Endothelial cell of umbilical vein (primary cell): Measurements from ENCODE around the gene OCA2. TPM values are rescaled to one million over a fixed set of nuclear protein-coding genes. Genes with fewer than 3 reads are reported as not detected.

Experiments
- BruUV-seq: library from RNA; stranded (reverse); fragments of 400-500 nt; replicated peaks from 2 replicates; lab custom pipeline; 2021; lab: Mats Ljungman, UMichigan
- CTCF ChIA-PET: fragments of 300-600, 350-600 bp; sonication (Branson Sonifier 250); formaldehyde crosslinking; loops from one replicate; lab custom pipeline; 2021; ENCODE audit warnings: antibody characterized with exemption, inconsistent platforms; lab: Charles Lee
- POLR2A ChIA-PET: fragments of 300-600, 350-600 bp; sonication (Branson Sonifier 250); formaldehyde crosslinking; loops from one replicate; lab custom pipeline; 2021; ENCODE audit warnings: antibody characterized with exemption, inconsistent platforms; lab: Charles Lee
- DNase-seq: peaks from one replicate; pipeline ENCODE4 v3.0.0-alpha.2; 2011; ENCODE audit warnings: low read depth, low spot score
- FAIRE-seq: peaks from 2 replicates; lab custom pipeline; 2011; peaks lifted over from hg19 to GRCh38; lab: Jason Lieb, UNC
- H2AFZ ChIP-seq: 2 replicates; pipeline ENCODE4 v1.6.0; 2012; ENCODE audit warnings: low read depth, low read length, control low read depth, inconsistent platforms
- H3K27ac ChIP-seq: 2 replicates; pipeline ENCODE4 v1.5.1; 2011; ENCODE audit warnings: low read depth, mild to moderate bottlenecking, control low read depth, low read length, moderate library complexity; ENCODE audit not compliant: insufficient read depth
- H3K27me3 ChIP-seq, 2 experiments: 2 replicates each; pipeline versions ENCODE4 v1.6.0 to v1.6.1; 2011; ENCODE audit warnings: low read length in 2 of 2, mixed read lengths in 1 of 2; ENCODE audit not compliant: control insufficient read depth in 2 of 2, insufficient read depth in 2 of 2
- H3K36me3 ChIP-seq, 2 experiments: 2 replicates in 1 of 2; 3 replicates in 1 of 2; pipeline ENCODE4 v1.5.1; 2011; ENCODE audit warnings: low read length in 2 of 2, mild to moderate bottlenecking in 1 of 2, moderate library complexity in 1 of 2; ENCODE audit not compliant: control insufficient read depth in 2 of 2, insufficient read depth in 2 of 2; ENCODE audit errors: extremely low read depth in 1 of 2
- H3K4me1 ChIP-seq: 3 replicates; pipeline ENCODE4 v1.5.1; 2011; ENCODE audit warnings: mild to moderate bottlenecking, low read length; ENCODE audit not compliant: control insufficient read depth, insufficient read depth; ENCODE audit errors: extremely low read depth
- H3K4me2 ChIP-seq: 2 replicates; pipeline ENCODE4 v1.6.1; 2011; ENCODE audit warnings: low read length, control low read depth, mixed read lengths; ENCODE audit not compliant: insufficient read depth
- H3K4me3 ChIP-seq, 3 experiments: fragments of 200-600 bp in 1 of 3; sonication (generic), shearing (Covaris generic) in 1 of 3; replicated peaks in 1 of 3; 2 replicates each; pipeline ENCODE4 v1.5.1; 2011 to 2016; ENCODE audit warnings: control low read depth in 3 of 3, low read length in 3 of 3, mild to moderate bottlenecking in 2 of 3, inconsistent platforms in 1 of 3, low read depth in 1 of 3, moderate library complexity in 1 of 3; ENCODE audit not compliant: insufficient read depth in 1 of 3
- H3K79me2 ChIP-seq: 2 replicates; pipeline ENCODE4 v1.6.0; 2012; ENCODE audit warnings: low read length, inconsistent platforms; ENCODE audit not compliant: control insufficient read depth, insufficient read depth
- H3K9ac ChIP-seq: replicated peaks from 2 replicates; pipeline ENCODE3; 2011; ENCODE audit warnings: low read length, control low read depth; ENCODE audit not compliant: insufficient read depth; ENCODE audit errors: extremely low read depth
- H3K9me1 ChIP-seq: replicated peaks from 3 replicates; pipeline ENCODE4 v1.6.0; 2011; ENCODE audit warnings: mild to moderate bottlenecking, low read length; ENCODE audit not compliant: control insufficient read depth, insufficient read depth; ENCODE audit errors: extremely low read depth
- H3K9me3 ChIP-seq: replicated peaks from 2 replicates; pipeline ENCODE4 v1.5.1; 2012; ENCODE audit warnings: low read length, inconsistent platforms; ENCODE audit not compliant: control insufficient read depth, insufficient read depth
- H4K20me1 ChIP-seq: replicated peaks from 2 replicates; pipeline ENCODE3; 2011; ENCODE audit warnings: mild to moderate bottlenecking, low read length; ENCODE audit not compliant: control insufficient read depth, insufficient read depth; ENCODE audit errors: extremely low read depth
- EZH2 ChIP-seq: IDR thresholded peaks from 2 replicates; pipeline ENCODE4 v1.6.1; 2012; ENCODE audit warnings: borderline replicate concordance, low read depth, mild to moderate bottlenecking, moderate library complexity, low read length, inconsistent platforms; ENCODE audit not compliant: severe bottlenecking
- FOS ChIP-seq: IDR thresholded peaks from 2 replicates; pipeline ENCODE4 v1.6.1; 2011; ENCODE audit warnings: mild to moderate bottlenecking, low read length, moderate library complexity, borderline replicate concordance; ENCODE audit not compliant: insufficient read depth
- GATA2 ChIP-seq: IDR thresholded peaks from 2 replicates; pipeline ENCODE4 v1.7.0; 2011; ENCODE audit warnings: low read depth, mild to moderate bottlenecking, moderate library complexity, mixed read lengths, low read length; ENCODE audit not compliant: insufficient read length, insufficient read depth
- JUN ChIP-seq: IDR thresholded peaks from 2 replicates; pipeline ENCODE4 v1.6.1; 2011; ENCODE audit warnings: borderline replicate concordance, low read depth; ENCODE audit not compliant: insufficient read length, insufficient read depth
- MYC ChIP-seq: IDR thresholded peaks from one replicate; pipeline ENCODE4 v1.6.1; 2011; ENCODE audit warnings: mild to moderate bottlenecking, low read depth, low read length
- POLR2A ChIP-seq: IDR thresholded peaks from 2 replicates; pipeline ENCODE4 v1.6.1; 2012; ENCODE audit warnings: low read depth, mild to moderate bottlenecking, control low read depth, low read length
- POLR2AphosphoS5 ChIP-seq: IDR thresholded peaks from 2 replicates; pipeline ENCODE4 v1.6.1; 2012; ENCODE audit warnings: low read depth, mild to moderate bottlenecking, control low read depth, low read length, moderate library complexity; ENCODE audit not compliant: insufficient read depth
- dilution Hi-C: fragments of 300-500 bp; cut with MboI; formaldehyde crosslinking; loops from one replicate; pipeline ENCODE4 v1.15.0; 2019; ENCODE audit warnings: low sequenced_read_pairs; ENCODE audit not compliant: extremely low pct_ligation_motif_present
- intact Hi-C: fragments of 100-400 bp; cut with micrococcal nuclease; formaldehyde crosslinking; loops from one replicate; pipeline ENCODE4 v1.10.0; 2022
- polyA plus RNA-seq, 4 experiments: library from polyadenylated mRNA; depleted of rRNA in 3 of 4; stranded (reverse) in 3 of 4; unstranded in 1 of 4; fragments of >200 nt; gene quantifications; 2 replicates each; pipeline versions ENCODE4 v1.2.1 to v1.2.3, GENCODE V29; 2011 to 2012; ENCODE audit warnings: missing spikeins in 1 of 4
- total RNA-seq: library from RNA; stranded (reverse); gene quantifications from 2 replicates; pipeline ENCODE4 v1.2.3, GENCODE V29; 2021
- TF ChIP-seq, protein P1 (sequence below): IDR thresholded peaks from 2 replicates; pipeline ENCODE4 v1.6.1; 2011; ENCODE audit not compliant: insufficient read depth, insufficient read length
- TF ChIP-seq, protein P2 (sequence below), 2 donors: IDR thresholded peaks; 1 replicate in 1 of 2; 2 replicates in 1 of 2; pipeline ENCODE4 v1.5.1; 2011; ENCODE audit warnings: low read length in 2 of 2, mild to moderate bottlenecking in 2 of 2, moderate library complexity in 2 of 2, control low read depth in 1 of 2, inconsistent platforms in 1 of 2, low read depth in 1 of 2; ENCODE audit not compliant: insufficient read depth in 1 of 2; ENCODE audit errors: extremely low read depth in 1 of 2

OCA2 gene
- total and polyA plus RNA-seq, 2 donors (not counting 3 experiments of a cell fraction or from before 2014, with no cell fraction given) = not detected

DNA sequence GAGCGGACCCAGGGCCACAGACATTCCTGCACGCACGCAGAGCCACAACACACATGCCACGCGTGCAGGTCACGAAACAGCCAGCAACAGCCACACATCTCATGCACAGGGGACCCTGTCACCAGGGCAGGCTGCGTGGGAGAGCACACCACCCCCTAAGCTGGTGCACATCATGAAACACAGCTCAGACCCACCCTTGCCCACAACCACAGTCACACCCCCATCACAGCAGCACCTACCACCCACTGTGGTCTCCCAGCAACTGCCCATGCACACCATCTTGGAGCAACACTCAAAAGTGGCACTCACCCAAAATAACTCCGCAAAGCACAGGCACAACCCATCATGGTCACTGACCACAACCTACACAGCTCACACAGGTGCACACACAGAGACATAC is 75.7 kb downstream of the OCA2 start:
- FAIRE-seq = no peak
- H3K36me3 ChIP-seq = no peaks in the 10 kb centered on the region
- TF ChIP-seq FOS (no peak), JUN (no peak), POLR2AphosphoS5 (no peak)
- TF ChIP-seq, protein P1, sequence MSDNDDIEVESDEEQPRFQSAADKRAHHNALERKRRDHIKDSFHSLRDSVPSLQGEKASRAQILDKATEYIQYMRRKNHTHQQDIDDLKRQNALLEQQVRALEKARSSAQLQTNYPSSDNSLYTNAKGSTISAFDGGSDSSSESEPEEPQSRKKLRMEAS = no peak
- TF ChIP-seq, protein P2, sequence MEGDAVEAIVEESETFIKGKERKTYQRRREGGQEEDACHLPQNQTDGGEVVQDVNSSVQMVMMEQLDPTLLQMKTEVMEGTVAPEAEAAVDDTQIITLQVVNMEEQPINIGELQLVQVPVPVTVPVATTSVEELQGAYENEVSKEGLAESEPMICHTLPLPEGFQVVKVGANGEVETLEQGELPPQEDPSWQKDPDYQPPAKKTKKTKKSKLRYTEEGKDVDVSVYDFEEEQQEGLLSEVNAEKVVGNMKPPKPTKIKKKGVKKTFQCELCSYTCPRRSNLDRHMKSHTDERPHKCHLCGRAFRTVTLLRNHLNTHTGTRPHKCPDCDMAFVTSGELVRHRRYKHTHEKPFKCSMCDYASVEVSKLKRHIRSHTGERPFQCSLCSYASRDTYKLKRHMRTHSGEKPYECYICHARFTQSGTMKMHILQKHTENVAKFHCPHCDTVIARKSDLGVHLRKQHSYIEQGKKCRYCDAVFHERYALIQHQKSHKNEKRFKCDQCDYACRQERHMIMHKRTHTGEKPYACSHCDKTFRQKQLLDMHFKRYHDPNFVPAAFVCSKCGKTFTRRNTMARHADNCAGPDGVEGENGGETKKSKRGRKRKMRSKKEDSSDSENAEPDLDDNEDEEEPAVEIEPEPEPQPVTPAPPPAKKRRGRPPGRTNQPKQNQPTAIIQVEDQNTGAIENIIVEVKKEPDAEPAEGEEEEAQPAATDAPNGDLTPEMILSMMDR (IDR thresholded peaks at IDR 0.05; ENCODE audit: extremely low read depth in 1 of 2, insufficient read depth in 1 of 2, low read depth in 1 of 2, low read length in 2 of 2) = no peak
- H3K9me1 ChIP-seq = no peaks in the 10 kb centered on the region
- dilution Hi-C loops = no loop called here
- no peaks in the 10 kb centered on the region for H3K4me1 ChIP-seq
- H3K4me2 ChIP-seq = no peak overlapping the region
- no peak overlapping the region for H2AFZ ChIP-seq
- ChIA-PET POLR2A (no interaction called here), CTCF (no interaction called here)
- no TSS peak for BruUV-seq
- no peaks in the 10 kb centered on the region for H3K79me2 ChIP-seq
- no peaks in the 10 kb centered on the region for H3K9me3 ChIP-seq
- H4K20me1 ChIP-seq = no peaks in the 10 kb centered on the region
- no peak overlapping the region for H3K9ac ChIP-seq
- H3K4me3 ChIP-seq = no peak overlapping the region
- no peak for DNase-seq
- no peak overlapping the region for H3K27ac ChIP-seq
- intact Hi-C loops = no loop called here
- H3K27me3 ChIP-seq = no peaks in the 10 kb centered on the region

DNA sequence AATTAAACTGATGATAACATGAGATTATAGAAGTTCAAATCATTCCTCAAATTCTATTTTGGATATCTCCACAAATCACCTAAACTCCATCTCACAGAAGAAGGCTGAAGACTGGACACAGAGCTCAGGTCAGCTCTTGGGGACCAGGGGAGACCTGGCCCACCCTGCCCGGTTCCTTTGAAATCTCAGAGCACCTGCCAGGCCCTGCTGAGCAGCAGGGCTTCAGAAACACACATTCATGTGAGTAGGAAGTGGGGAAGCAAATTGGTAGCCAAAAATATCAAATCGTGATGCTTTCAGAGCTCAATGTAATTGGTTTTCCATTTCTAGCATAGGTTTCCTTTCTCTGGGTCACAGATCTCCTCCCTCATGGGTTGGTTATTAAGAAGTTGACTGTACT is 76.2 kb downstream of the OCA2 start:
- BruUV-seq = no TSS peak
- no peak overlapping the region for H3K27ac ChIP-seq
- no peaks in the 10 kb centered on the region for H4K20me1 ChIP-seq
- ChIA-PET POLR2A (no interaction called here), CTCF (no interaction called here)
- no peak for TF ChIP-seq MYC
- no peak for TF ChIP-seq EZH2
- TF ChIP-seq, protein P1 = no peak
- TF ChIP-seq JUN = no peak
- TF ChIP-seq FOS = no peak
- TF ChIP-seq POLR2A = no peak
- TF ChIP-seq GATA2 = no peak
- TF ChIP-seq, protein P2 (IDR thresholded peaks at IDR 0.05; ENCODE audit: extremely low read depth in 1 of 2, insufficient read depth in 1 of 2, low read depth in 1 of 2, low read length in 2 of 2) = no peak
- no peak for TF ChIP-seq POLR2AphosphoS5
- no peaks in the 10 kb centered on the region for H3K27me3 ChIP-seq
- no peak for DNase-seq
- H3K4me3 ChIP-seq = no peak overlapping the region
- dilution Hi-C loops (no loop called here), intact Hi-C loops (no loop called here)
- H3K9me1 ChIP-seq = no peaks in the 10 kb centered on the region
- no peaks in the 10 kb centered on the region for H3K9me3 ChIP-seq
- FAIRE-seq = no peak
- no peak overlapping the region for H2AFZ ChIP-seq
- H3K4me1 ChIP-seq = no peaks in the 10 kb centered on the region
- H3K79me2 ChIP-seq = no peaks in the 10 kb centered on the region
- H3K4me2 ChIP-seq = no peak overlapping the region
- H3K36me3 ChIP-seq = no peaks in the 10 kb centered on the region
- no peak overlapping the region for H3K9ac ChIP-seq
